B cell (primary cell): ENCODE results near the gene ADCY1.

Experiments used
- CTCF ChIP-seq: fragments of 200-600 bp; IDR thresholded peaks from one replicate; pipeline ENCODE4 v1.8.0; 2022; ENCODE audit warnings: antibody characterized with exemption, mild to moderate bottlenecking
- EZH2 ChIP-seq: IDR thresholded peaks from 2 replicates; pipeline ENCODE4 v1.6.1; 2012; ENCODE audit warnings: borderline replicate concordance, low read depth, mild to moderate bottlenecking, moderate library complexity, low read length; ENCODE audit not compliant: insufficient read depth, poor library complexity, severe bottlenecking

GRCh38 chr7:45697576-45698136 lies 123.5 kb downstream of the ADCY1 start:
- TF ChIP-seq CTCF (no peak), EZH2 (no peak)
